ENCODE results near the gene PSMB11. TPM values are rescaled to one million over a fixed set of nuclear protein-coding genes. Genes with fewer than 3 reads are reported as not detected.

The PSMB11 gene
- total and polyA plus RNA-seq, 12 donors: not detected

- Histone ChIP-seq H3K36me3 (peaks cover 0 to 100% (median 89%) of the 10 kb centered on the region in 9 donors), H3K4me1 (peaks cover 0 to 42% (median 14%) of the 10 kb centered on the region in 9 donors), H3K27me3 (no peaks in the 10 kb centered on the region), H3K27ac (peak overlapping the region in 1 of 10 donors; percentile 82), H3K9me3 (no peaks in the 10 kb centered on the region), H3K4me3 (no peak overlapping the region)
- no peak for TF ChIP-seq CTCF (IDR thresholded peaks at IDR 0.05)
- intact Hi-C loops (cut with DNase I): no loop called here
- 82 to 89% methylated on average over 2 of the region's 2 CpGs for WGBS, 2 donors
- DNase-seq (no peak), ATAC-seq (no peak)
Observed at GRCh38 chr14:23079716-23080115, 37.7 kb downstream of the PSMB11 start.

- H3K4me3 ChIP-seq: no peak overlapping the region
- intact Hi-C loops (cut with DNase I): no loop called here
- no peaks in the 10 kb centered on the region for H3K27me3 ChIP-seq
- H3K36me3 ChIP-seq: peaks cover 0 to 100% (median 88%) of the 10 kb centered on the region in 9 donors
- H3K27ac ChIP-seq: peak overlapping the region in 1 of 10 donors; percentile 82
- TF ChIP-seq CTCF (IDR thresholded peaks at IDR 0.05): no peak
- peaks cover 0 to 48% (median 14%) of the 10 kb centered on the region in 9 donors for H3K4me1 ChIP-seq
- DNase-seq (no peak), ATAC-seq (no peak)
- H3K9me3 ChIP-seq: no peaks in the 10 kb centered on the region
- 83 to 100% methylated on average over 1 of the region's 1 CpG for WGBS, 2 donors
Observed at GRCh38 chr14:23080474-23080873, 38.5 kb downstream of the PSMB11 start.

GRCh38 chr14:23085458-23085857, 43.4 kb downstream of the PSMB11 start:
- 79% methylated on average over 3 of the region's 3 CpGs for WGBS, 2 donors
- H3K4me3 ChIP-seq: no peak overlapping the region
- H3K27me3 ChIP-seq: no peaks in the 10 kb centered on the region
- no peaks in the 10 kb centered on the region for H3K9me3 ChIP-seq
- H3K27ac ChIP-seq: no peak overlapping the region
- TF ChIP-seq CTCF (IDR thresholded peaks at IDR 0.05): no peak
- intact Hi-C loops (cut with DNase I): no loop called here
- ATAC-seq (no peak), DNase-seq (no peak)
- H3K36me3 ChIP-seq: peaks cover 0 to 100% (median 74%) of the 10 kb centered on the region in 9 donors
- H3K4me1 ChIP-seq: peaks cover 0 to 34% (median 11%) of the 10 kb centered on the region in 9 donors

GRCh38 chr14:23086565-23086964, 44.6 kb downstream of the PSMB11 start:
- no peak overlapping the region for H3K4me3 ChIP-seq
- H3K9me3 ChIP-seq: no peaks in the 10 kb centered on the region
- ATAC-seq (no peak), DNase-seq (no peak)
- intact Hi-C loops (cut with DNase I): no loop called here
- peaks cover 0 to 100% (median 66%) of the 10 kb centered on the region in 9 donors for H3K36me3 ChIP-seq
- no peak for TF ChIP-seq CTCF (IDR thresholded peaks at IDR 0.05)
- no peak overlapping the region for H3K27ac ChIP-seq
- H3K4me1 ChIP-seq: peaks cover 0 to 34% (median 11%) of the 10 kb centered on the region in 9 donors
- no peaks in the 10 kb centered on the region for H3K27me3 ChIP-seq
- 93% methylated on average over 1 of the region's 1 CpG for WGBS, 2 donors
